Measurements from ENCODE around the gene ELOA.
"Not testable (repeated sequence)": the region's sequence is repeated elsewhere in the genome, so short reads cannot be mapped to it uniquely, and the experiment has no call there.

Gene ELOA

GRCh38 chr1:23801338-23801748 lies 58.1 kb downstream of the ELOA start:
- no peak for DNase-seq (ENCODE audit: low read depth)

DNA sequence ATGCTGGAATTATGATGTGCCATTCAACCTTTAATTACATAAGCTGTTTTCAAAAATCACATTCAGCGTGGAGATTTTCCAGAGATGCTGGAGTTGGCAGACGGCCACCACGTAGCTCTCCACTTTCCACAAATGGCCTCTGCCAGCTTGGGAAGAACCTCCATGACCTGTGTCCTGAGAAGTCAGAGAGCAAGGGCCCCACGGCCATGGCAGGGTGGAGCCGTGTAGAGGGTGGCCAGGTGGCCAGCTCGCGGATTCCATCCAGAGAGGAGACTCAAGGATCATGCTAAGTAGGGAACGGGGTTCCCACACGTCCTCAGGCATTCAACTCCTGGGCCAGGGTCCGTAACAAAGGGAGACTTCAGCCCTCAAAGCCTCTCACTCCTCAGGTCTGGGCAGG lies 58.6 kb downstream of the ELOA start:
- no peak for DNase-seq (ENCODE audit: low read depth)

GRCh38 chr1:23802809-23803342 lies 59.6 kb downstream of the ELOA start:
- not testable (repeated sequence) for DNase-seq (ENCODE audit: low read depth)

- DNase-seq (ENCODE audit: low read depth) = no peak
Observed at GRCh38 chr1:23803674-23804073, 60.4 kb downstream of the ELOA start.

GRCh38 chr1:23804183-23804835 lies 61.0 kb downstream of the ELOA start:
- no peak for DNase-seq (ENCODE audit: low read depth)

GRCh38 chr1:23805025-23805424 lies 61.8 kb downstream of the ELOA start:
- DNase-seq (ENCODE audit: low read depth) = no peak

- DNase-seq (ENCODE audit: low read depth) = no peak
Observed at GRCh38 chr1:23806280-23806679, 63.0 kb downstream of the ELOA start.

- DNase-seq (ENCODE audit: low read depth) = no peak
Observed at GRCh38 chr1:23807453-23807852, 64.2 kb downstream of the ELOA start.

- no peak for DNase-seq (ENCODE audit: low read depth)
Observed at GRCh38 chr1:23809751-23810171, 66.5 kb downstream of the ELOA start.

- DNase-seq (ENCODE audit: low read depth) = no peak
Observed at GRCh38 chr1:23810818-23811540, 67.7 kb downstream of the ELOA start.

All from stromal cell of bone marrow (primary cell).